Loucy (cell line): ENCODE results near the gene WNT3.

Experiments used
- H2AFZ ChIP-seq: fragments of 200-600 bp; sonication (generic); 2 replicates; pipeline ENCODE4 v1.6.0; 2016; ENCODE audit warnings: antibody characterized with exemption, mild to moderate bottlenecking, low read length, moderate library complexity
- H3F3A ChIP-seq: fragments of 200-600 bp; 2 replicates; pipeline ENCODE4 v1.6.0; 2016; ENCODE audit warnings: antibody characterized with exemption, low read depth, mild to moderate bottlenecking
- H3K27me3 ChIP-seq: fragments of 200-600 bp; sonication (generic); 2 replicates; pipeline ENCODE4 v1.6.1; 2014; ENCODE audit warnings: low read length, mild to moderate bottlenecking; ENCODE audit not compliant: insufficient read depth, poor library complexity, severe bottlenecking
- H3K36me3 ChIP-seq: fragments of 200-600 bp; sonication (generic); 2 replicates; pipeline ENCODE4 v1.6.1; 2016; ENCODE audit warnings: low read length; ENCODE audit not compliant: insufficient read depth
- H3K4me1 ChIP-seq: fragments of 200-600 bp; sonication (generic); 2 replicates; pipeline ENCODE4 v1.5.1; 2014; ENCODE audit warnings: low read length, mild to moderate bottlenecking; ENCODE audit not compliant: insufficient read depth, poor library complexity, severe bottlenecking
- H3K4me2 ChIP-seq: fragments of 200-600 bp; sonication (generic); 2 replicates; pipeline ENCODE4 v1.6.0; 2014; ENCODE audit warnings: antibody characterized with exemption, low read length, low read depth, mild to moderate bottlenecking; ENCODE audit not compliant: poor library complexity, severe bottlenecking
- H3K4me3 ChIP-seq: fragments of 200-600 bp; sonication (generic); 2 replicates; pipeline ENCODE4 v1.5.1; 2014; ENCODE audit warnings: low read length, mild to moderate bottlenecking, mixed read lengths; ENCODE audit not compliant: poor library complexity, severe bottlenecking
- H3K79me2 ChIP-seq: fragments of 200-600 bp; sonication (generic); 2 replicates; pipeline ENCODE4 v1.6.1; 2014; ENCODE audit warnings: low read length; ENCODE audit not compliant: insufficient read depth
- H3K9ac ChIP-seq: fragments of 200-600 bp; sonication (generic); 2 replicates; pipeline ENCODE4 v1.6.0; 2014; ENCODE audit warnings: mild to moderate bottlenecking, low read depth, low read length, moderate library complexity; ENCODE audit not compliant: poor library complexity, severe bottlenecking
- H3K9me2 ChIP-seq: fragments of 200-600 bp; sonication (generic); replicated peaks from 2 replicates; pipeline ENCODE4 v1.6.1; 2016; ENCODE audit warnings: low read depth, low read length, mixed read lengths
- H3K9me3 ChIP-seq: fragments of 200-600 bp; sonication (generic); 2 replicates; pipeline ENCODE4 v1.6.1; 2014; ENCODE audit warnings: mild to moderate bottlenecking, antibody characterized with exemption, low read length, low read depth; ENCODE audit not compliant: insufficient read depth
- H4K20me1 ChIP-seq: fragments of 200-600 bp; sonication (generic); 2 replicates; pipeline ENCODE4 v1.6.0; 2014; ENCODE audit warnings: antibody characterized with exemption, low read length, mild to moderate bottlenecking; ENCODE audit not compliant: insufficient read depth, poor library complexity, severe bottlenecking
- CTCF ChIP-seq: fragments of 200-600 bp; sonication (generic); conservative IDR thresholded peaks from 2 replicates; pipeline ENCODE4 v1.5.1; 2014; ENCODE audit warnings: mild to moderate bottlenecking, antibody characterized with exemption, low read length
- EZH2phosphoT487 ChIP-seq: fragments of 200-600 bp; IDR thresholded peaks from 2 replicates; pipeline ENCODE4 v1.6.1; 2018; ENCODE audit warnings: antibody characterized with exemption, mild to moderate bottlenecking, moderate library complexity, borderline replicate concordance

The WNT3 gene

GRCh38 chr17:46865100-46865499, 46.6 kb upstream of the WNT3 start:
- no peaks in the 10 kb centered on the region for H3F3A ChIP-seq
- H3K79me2 ChIP-seq, result no peaks in the 10 kb centered on the region
- peak overlapping the region; percentile 11; the same call in 1 of the 2 replicates for H2AFZ ChIP-seq
- H3K9me2 ChIP-seq, result no peaks in the 10 kb centered on the region
- peak overlapping the region; percentile 25 for H3K4me2 ChIP-seq
- no peaks in the 10 kb centered on the region for H3K36me3 ChIP-seq
- no peaks in the 10 kb centered on the region for H3K9me3 ChIP-seq
- H3K4me1 ChIP-seq, result peaks cover 11% of the 10 kb centered on the region
- no peaks in the 10 kb centered on the region for H4K20me1 ChIP-seq
- TF ChIP-seq CTCF, result no peak
- no peak for TF ChIP-seq EZH2phosphoT487
- no peaks in the 10 kb centered on the region for H3K27me3 ChIP-seq
- H3K4me3 ChIP-seq, result no peak overlapping the region
- H3K9ac ChIP-seq, result peak overlapping the region; percentile 17

GRCh38 chr17:46863383-46864121, 45.1 kb upstream of the WNT3 start:
- no peak overlapping the region for H3K4me3 ChIP-seq
- H3K9me3 ChIP-seq, result no peaks in the 10 kb centered on the region
- H2AFZ ChIP-seq, result no peak overlapping the region
- H3K4me2 ChIP-seq, result no peak overlapping the region
- H3K79me2 ChIP-seq, result no peaks in the 10 kb centered on the region
- no peaks in the 10 kb centered on the region for H3K27me3 ChIP-seq
- no peak overlapping the region for H3K9ac ChIP-seq
- TF ChIP-seq CTCF, result no peak
- TF ChIP-seq EZH2phosphoT487, result no peak
- H3K4me1 ChIP-seq, result peaks cover 11% of the 10 kb centered on the region
- H3K36me3 ChIP-seq, result no peaks in the 10 kb centered on the region
- no peaks in the 10 kb centered on the region for H3F3A ChIP-seq
- H4K20me1 ChIP-seq, result no peaks in the 10 kb centered on the region
- no peaks in the 10 kb centered on the region for H3K9me2 ChIP-seq

GRCh38 chr17:46862949-46863348, 44.5 kb upstream of the WNT3 start:
- Histone ChIP-seq H3K9me2 (no peaks in the 10 kb centered on the region), H3K27me3 (no peaks in the 10 kb centered on the region), H3K9me3 (no peaks in the 10 kb centered on the region), H3K4me1 (peaks cover 11% of the 10 kb centered on the region), H2AFZ (no peak overlapping the region), H3K79me2 (no peaks in the 10 kb centered on the region), H3F3A (no peaks in the 10 kb centered on the region), H4K20me1 (no peaks in the 10 kb centered on the region), H3K4me3 (no peak overlapping the region), H3K4me2 (no peak overlapping the region), H3K36me3 (no peaks in the 10 kb centered on the region), H3K9ac (no peak overlapping the region)
- TF ChIP-seq EZH2phosphoT487, result no peak
- TF ChIP-seq CTCF, result no peak
